Trophoblast cell (in vitro differentiated cells and primary cell): ENCODE data around the gene FNDC11. TPM values are rescaled to one million over a fixed set of nuclear protein-coding genes. Genes with fewer than 3 reads are reported as not detected.

Experiments used
- DNase-seq, 2 donors: peaks; one replicate each; pipeline ENCODE4 v3.0.0-alpha.2; 2016
- H2AFZ ChIP-seq: 2 replicates; pipeline ENCODE4 v1.6.1; 2013; ENCODE audit warnings: low read length, moderate library complexity, mild to moderate bottlenecking; ENCODE audit not compliant: insufficient read depth, poor library complexity
- H2AK5ac ChIP-seq: 2 replicates; pipeline ENCODE4 v1.6.1; 2013; ENCODE audit warnings: mild to moderate bottlenecking, low read length
- H2BK120ac ChIP-seq: 2 replicates; pipeline ENCODE4 v1.6.1; 2013; ENCODE audit warnings: low read length, mild to moderate bottlenecking, moderate library complexity; ENCODE audit not compliant: insufficient read depth, poor library complexity
- H2BK12ac ChIP-seq: 2 replicates; pipeline ENCODE4 v1.6.1; 2013; ENCODE audit warnings: mild to moderate bottlenecking, low read length, moderate library complexity
- H2BK5ac ChIP-seq: 2 replicates; pipeline ENCODE4 v1.6.1; 2013; ENCODE audit warnings: low read length, low read depth, moderate library complexity, mild to moderate bottlenecking; ENCODE audit not compliant: poor library complexity
- H3K14ac ChIP-seq: 2 replicates; pipeline ENCODE4 v1.6.1; 2013; ENCODE audit warnings: mild to moderate bottlenecking, low read length
- H3K18ac ChIP-seq: 2 replicates; pipeline ENCODE4 v1.6.1; 2013; ENCODE audit warnings: mild to moderate bottlenecking, low read length
- H3K23ac ChIP-seq: 2 replicates; pipeline ENCODE4 v1.6.1; 2013; ENCODE audit warnings: low read length
- H3K27ac ChIP-seq: 2 replicates; pipeline ENCODE4 v1.5.1; 2013; ENCODE audit warnings: low read depth, mild to moderate bottlenecking, inconsistent platforms, low read length, moderate library complexity
- H3K27me3 ChIP-seq: 2 replicates; pipeline ENCODE4 v1.6.1; 2013; ENCODE audit warnings: inconsistent platforms, mild to moderate bottlenecking, low read length, moderate library complexity; ENCODE audit not compliant: insufficient read depth
- H3K36me3 ChIP-seq, 2 experiments: 1 replicate in 1 of 2; 2 replicates in 1 of 2; pipeline ENCODE4 v1.6.1; 2013; ENCODE audit warnings: low read length in 2 of 2, mild to moderate bottlenecking in 2 of 2, moderate library complexity in 1 of 2; ENCODE audit not compliant: insufficient read depth in 2 of 2, control insufficient read depth in 1 of 2
- H3K4ac ChIP-seq: 2 replicates; pipeline ENCODE4 v1.6.1; 2013; ENCODE audit warnings: low read depth, mild to moderate bottlenecking, low read length, moderate library complexity
- H3K4me1 ChIP-seq, 2 experiments: 1 replicate in 1 of 2; 2 replicates in 1 of 2; pipeline ENCODE4 v1.6.1; 2013; ENCODE audit warnings: low read length in 2 of 2, mild to moderate bottlenecking in 2 of 2, moderate library complexity in 1 of 2; ENCODE audit not compliant: insufficient read depth in 2 of 2, control insufficient read depth in 1 of 2
- H3K4me2 ChIP-seq: 2 replicates; pipeline ENCODE4 v1.6.1; 2013; ENCODE audit warnings: inconsistent platforms, mild to moderate bottlenecking, low read length, moderate library complexity
- H3K4me3 ChIP-seq: 2 replicates; pipeline ENCODE4 v1.5.1; 2013; ENCODE audit warnings: mild to moderate bottlenecking, low read depth, low read length, inconsistent platforms
- H3K79me1 ChIP-seq: one replicate; pipeline ENCODE4 v1.6.1; 2013; ENCODE audit warnings: low read length
- H3K79me2 ChIP-seq: 2 replicates; pipeline ENCODE4 v1.6.1; 2013; ENCODE audit warnings: low read length, mild to moderate bottlenecking; ENCODE audit not compliant: control insufficient read depth, insufficient read depth, poor library complexity
- H3K9ac ChIP-seq: 2 replicates; pipeline ENCODE4 v1.6.1; 2013; ENCODE audit warnings: mild to moderate bottlenecking, low read length
- H3K9me3 ChIP-seq: 2 replicates; pipeline ENCODE4 v1.6.1; 2013; ENCODE audit warnings: low read depth, mild to moderate bottlenecking, control low read depth, inconsistent platforms, low read length; ENCODE audit not compliant: insufficient read depth
- H4K12ac ChIP-seq: 2 replicates; pipeline ENCODE4 v1.6.1; 2013; ENCODE audit warnings: low read depth, mild to moderate bottlenecking, low read length, moderate library complexity
- H4K8ac ChIP-seq: 2 replicates; pipeline ENCODE4 v1.6.1; 2013; ENCODE audit warnings: low read depth, mild to moderate bottlenecking, low read length, moderate library complexity
- H4K91ac ChIP-seq: one replicate; pipeline ENCODE4 v1.6.1; 2013; ENCODE audit warnings: low read depth, mild to moderate bottlenecking, low read length, moderate library complexity
- WGBS: extraction: QIAGEN DNeasy Blood & Tissue Kit; methylation state at CpG from one replicate; pipeline ENCODE4 v1.1.7; 2013; ENCODE audit warnings: missing lambda C conversion rate; ENCODE audit not compliant: insufficient read length, insufficient coverage; ENCODE audit errors: extremely low coverage; 5-methylcytosine and 5-hydroxymethylcytosine counted together
- polyA plus RNA-seq: library from polyadenylated mRNA; stranded (reverse); fragments of 200-250 nt; gene quantifications from 2 replicates; pipeline ENCODE4 v1.2.3, GENCODE V29; 2013

Gene FNDC11
- 0.69 and 0.85 TPM in 2 replicates for polyA plus RNA-seq

DNA sequence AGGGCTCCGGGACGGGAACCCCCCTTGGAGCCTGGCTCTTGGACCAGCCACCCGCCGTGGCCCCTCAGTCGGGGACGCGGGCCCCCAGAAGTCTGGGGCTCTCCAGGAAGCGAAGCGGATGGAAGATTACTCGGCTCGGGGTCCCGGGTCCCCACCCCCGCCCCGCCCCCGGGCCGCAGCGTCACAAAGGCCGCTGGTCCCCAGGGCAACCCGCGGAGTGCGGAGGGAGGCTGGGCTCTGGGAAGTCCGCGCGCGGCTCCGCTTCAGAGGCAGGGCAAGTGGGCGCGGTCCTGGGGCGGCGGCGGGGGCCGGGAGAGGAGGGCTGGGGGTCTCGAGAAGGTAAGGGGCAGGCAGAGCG, at the start of gene FNDC11:
Gene FNDC11 (plus strand): TSS at position 227 of the 358 bp plus-strand sequence. CDS start 1,505 bp downstream, outside the sequence.
- H3K4me2 ChIP-seq = peak within 1 kb of the TSS; percentile 50
- WGBS = no CpG with 5 or more reads among the region's 34 CpGs
- no peaks in the 10 kb centered on the region for H3K36me3 ChIP-seq
- H4K12ac ChIP-seq = peak within 1 kb of the TSS; percentile 59
- peaks cover 6 to 7% of the 10 kb centered on the region in 2 experiments for H3K4me1 ChIP-seq
- H2BK5ac ChIP-seq = no peak within 1 kb of the TSS
- H3K4me3 ChIP-seq = peak within 1 kb of the TSS; percentile 30
- H2BK120ac ChIP-seq = peak within 1 kb of the TSS; percentile 47
- H3K23ac ChIP-seq = no peak within 1 kb of the TSS
- no peaks in the 10 kb centered on the region for H3K79me2 ChIP-seq
- peak within 1 kb of the TSS; percentile 42 for H3K14ac ChIP-seq
- H2BK12ac ChIP-seq = no peak within 1 kb of the TSS
- peak within 1 kb of the TSS; percentile 15 for H3K4ac ChIP-seq
- peak within 1 kb of the TSS; percentile 62 for H2AFZ ChIP-seq
- peak within 1 kb of the TSS; percentile 46 for H3K18ac ChIP-seq
- no peaks in the 10 kb centered on the region for H3K27me3 ChIP-seq
- no peak for DNase-seq
- no peak within 1 kb of the TSS for H4K8ac ChIP-seq
- no peak within 1 kb of the TSS for H3K27ac ChIP-seq
- H3K9me3 ChIP-seq = peaks cover 2% of the 10 kb centered on the region
- H4K91ac ChIP-seq = peak within 1 kb of the TSS; percentile 60
- no peak within 1 kb of the TSS for H3K9ac ChIP-seq
- H3K79me1 ChIP-seq = peaks cover 3% of the 10 kb centered on the region
- H2AK5ac ChIP-seq = no peak within 1 kb of the TSS

- H2BK5ac ChIP-seq = no peak overlapping the region
- H4K12ac ChIP-seq = no peak overlapping the region
- H3K4me3 ChIP-seq = no peak overlapping the region
- H3K79me1 ChIP-seq = no peaks in the 10 kb centered on the region
- no peak overlapping the region for H3K9ac ChIP-seq
- no peaks in the 10 kb centered on the region for H3K4me1 ChIP-seq
- H3K4ac ChIP-seq = no peak overlapping the region
- H3K79me2 ChIP-seq = no peaks in the 10 kb centered on the region
- H3K23ac ChIP-seq = no peak overlapping the region
- no peak for DNase-seq
- peaks cover 14% of the 10 kb centered on the region for H3K9me3 ChIP-seq
- no peaks in the 10 kb centered on the region for H3K27me3 ChIP-seq
- no peak overlapping the region for H2BK120ac ChIP-seq
- no peak overlapping the region for H2AK5ac ChIP-seq
- H3K27ac ChIP-seq = no peak overlapping the region
- no peak overlapping the region for H3K14ac ChIP-seq
- no peak overlapping the region for H2AFZ ChIP-seq
- H3K36me3 ChIP-seq = no peaks in the 10 kb centered on the region
- no peak overlapping the region for H2BK12ac ChIP-seq
- H3K4me2 ChIP-seq = no peak overlapping the region
- H4K91ac ChIP-seq = no peak overlapping the region
- H4K8ac ChIP-seq = no peak overlapping the region
- no CpG with 5 or more reads among the region's 9 CpGs for WGBS
- no peak overlapping the region for H3K18ac ChIP-seq
Observed at GRCh38 chr20:63504642-63505041, 49.3 kb upstream of the FNDC11 start.

DNA sequence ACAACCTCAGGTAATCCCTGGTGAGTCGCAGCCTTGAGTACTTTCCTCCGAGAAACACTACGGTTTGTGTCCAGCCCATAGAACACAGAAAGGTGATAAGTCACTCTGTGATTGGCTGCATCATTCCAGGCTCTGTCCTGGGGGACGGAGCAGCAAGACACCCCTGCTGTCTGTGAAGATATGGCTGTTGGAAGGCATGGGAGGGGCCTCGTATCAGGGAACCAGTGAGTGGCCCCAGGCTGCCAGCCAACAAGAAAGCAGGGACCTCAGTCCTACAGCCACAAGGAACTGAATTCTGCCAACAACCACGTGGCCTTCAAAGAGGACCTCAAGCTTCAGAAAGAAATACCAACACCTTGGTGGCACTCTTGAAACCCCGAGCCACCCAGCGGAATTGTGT, 48.7 kb upstream of the FNDC11 start:
- peaks cover 14% of the 10 kb centered on the region for H3K9me3 ChIP-seq
- H3K4me1 ChIP-seq = no peaks in the 10 kb centered on the region
- no peak overlapping the region for H2AFZ ChIP-seq
- H3K4ac ChIP-seq = no peak overlapping the region
- no peak overlapping the region for H2BK12ac ChIP-seq
- WGBS = no CpG with 5 or more reads among the region's 8 CpGs
- H3K27ac ChIP-seq = no peak overlapping the region
- no peak overlapping the region for H3K9ac ChIP-seq
- no peaks in the 10 kb centered on the region for H3K36me3 ChIP-seq
- H4K12ac ChIP-seq = no peak overlapping the region
- no peak overlapping the region for H4K91ac ChIP-seq
- H3K23ac ChIP-seq = no peak overlapping the region
- H4K8ac ChIP-seq = no peak overlapping the region
- H3K14ac ChIP-seq = no peak overlapping the region
- no peaks in the 10 kb centered on the region for H3K27me3 ChIP-seq
- H3K18ac ChIP-seq = no peak overlapping the region
- H3K79me1 ChIP-seq = no peaks in the 10 kb centered on the region
- no peak overlapping the region for H2BK120ac ChIP-seq
- no peak overlapping the region for H3K4me3 ChIP-seq
- no peak overlapping the region for H2BK5ac ChIP-seq
- no peak overlapping the region for H2AK5ac ChIP-seq
- H3K79me2 ChIP-seq = no peaks in the 10 kb centered on the region
- no peak for DNase-seq
- H3K4me2 ChIP-seq = no peak overlapping the region

GRCh38 chr20:63505723-63506122, 48.2 kb upstream of the FNDC11 start:
- Histone ChIP-seq H3K4me1 (no peaks in the 10 kb centered on the region), H2BK12ac (no peak overlapping the region), H3K18ac (no peak overlapping the region), H3K79me2 (no peaks in the 10 kb centered on the region), H4K91ac (no peak overlapping the region), H4K12ac (no peak overlapping the region), H3K14ac (no peak overlapping the region), H3K9ac (no peak overlapping the region), H4K8ac (no peak overlapping the region), H3K4me3 (no peak overlapping the region), H3K23ac (no peak overlapping the region), H3K4ac (no peak overlapping the region), H3K79me1 (no peaks in the 10 kb centered on the region), H2BK120ac (no peak overlapping the region), H2AK5ac (no peak overlapping the region), H3K4me2 (no peak overlapping the region), H3K9me3 (peaks cover 14% of the 10 kb centered on the region), H3K27me3 (no peaks in the 10 kb centered on the region), H2BK5ac (no peak overlapping the region), H3K27ac (no peak overlapping the region), H3K36me3 (no peaks in the 10 kb centered on the region), H2AFZ (no peak overlapping the region)
- no CpG with 5 or more reads among the region's 12 CpGs for WGBS
- DNase-seq = no peak
